Rectal smooth muscle tissue (tissue), 1 donor: ENCODE data around the gene SLX4.

Experiments
- H3K27ac ChIP-seq: one replicate; pipeline ENCODE4 v1.7.0; 2013; ENCODE audit warnings: low read depth, low read length, inconsistent platforms
- H3K27me3 ChIP-seq: one replicate; pipeline ENCODE4 v1.7.0; 2013; ENCODE audit warnings: low read length; ENCODE audit not compliant: control insufficient read depth, insufficient read depth
- H3K36me3 ChIP-seq: one replicate; pipeline ENCODE4 v1.7.0; 2013; ENCODE audit warnings: low read length; ENCODE audit not compliant: control insufficient read depth, insufficient read depth
- H3K4me1 ChIP-seq: one replicate; pipeline ENCODE4 v1.7.0; 2013; ENCODE audit warnings: low read length; ENCODE audit not compliant: control insufficient read depth, insufficient read depth
- H3K4me3 ChIP-seq: one replicate; pipeline ENCODE4 v1.7.0; 2013; ENCODE audit warnings: low read length
- H3K9ac ChIP-seq: one replicate; pipeline ENCODE4 v1.7.0; 2013; ENCODE audit warnings: low read length

The SLX4 gene

GRCh38 chr16:3566990-3567389 is 44.4 kb downstream of the SLX4 start:
- Histone ChIP-seq H3K27me3 (no peaks in the 10 kb centered on the region), H3K4me1 (no peaks in the 10 kb centered on the region), H3K36me3 (no peaks in the 10 kb centered on the region), H3K27ac (no peak overlapping the region), H3K9ac (no peak overlapping the region), H3K4me3 (no peak overlapping the region)

GRCh38 chr16:3564889-3565141 is 46.6 kb downstream of the SLX4 start:
- H3K4me1 ChIP-seq: no peaks in the 10 kb centered on the region
- H3K9ac ChIP-seq: no peak overlapping the region
- H3K4me3 ChIP-seq: no peak overlapping the region
- no peak overlapping the region for H3K27ac ChIP-seq
- H3K27me3 ChIP-seq: no peaks in the 10 kb centered on the region
- no peaks in the 10 kb centered on the region for H3K36me3 ChIP-seq

DNA sequence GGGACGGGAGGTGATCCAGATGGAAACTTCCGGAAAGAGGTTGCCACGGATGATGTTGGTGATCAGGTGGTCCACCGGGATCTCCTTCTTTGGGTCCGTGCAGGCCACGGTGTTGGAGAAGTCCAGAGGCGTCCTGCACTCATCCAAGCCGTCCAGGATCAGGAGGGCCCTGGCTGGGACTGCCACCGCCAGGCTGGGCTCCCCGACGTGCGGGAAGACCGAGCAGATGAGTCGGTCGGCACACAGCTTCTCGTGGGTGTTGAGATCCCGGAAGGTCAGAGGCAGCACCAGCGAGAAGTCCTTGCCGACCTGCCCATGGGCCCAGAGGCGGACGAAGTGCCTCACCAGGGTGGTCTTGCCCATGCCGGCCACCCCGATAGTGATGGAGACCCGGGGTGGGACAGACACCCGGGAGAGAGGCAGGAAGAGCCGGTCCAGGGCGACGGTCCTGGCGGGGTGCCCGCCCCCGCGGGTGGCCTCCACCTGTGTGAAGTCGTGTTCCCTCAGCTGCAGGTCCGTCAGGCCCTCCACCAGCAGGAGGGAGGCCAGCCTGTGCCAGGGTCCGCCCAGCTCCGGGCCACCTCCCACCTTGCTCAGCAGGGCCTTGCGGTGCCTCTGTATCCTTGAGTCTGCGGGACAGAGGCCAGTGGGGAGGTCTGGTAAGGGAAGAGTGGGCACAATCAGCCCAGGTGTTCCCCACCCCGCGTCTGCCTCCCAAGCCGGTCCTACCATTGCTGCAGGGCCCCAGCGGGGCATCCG is 47.1 kb downstream of the SLX4 start:
- no peak overlapping the region for H3K27ac ChIP-seq
- no peak overlapping the region for H3K9ac ChIP-seq
- H3K27me3 ChIP-seq: no peaks in the 10 kb centered on the region
- no peaks in the 10 kb centered on the region for H3K4me1 ChIP-seq
- no peaks in the 10 kb centered on the region for H3K36me3 ChIP-seq
- H3K4me3 ChIP-seq: no peak overlapping the region

DNA sequence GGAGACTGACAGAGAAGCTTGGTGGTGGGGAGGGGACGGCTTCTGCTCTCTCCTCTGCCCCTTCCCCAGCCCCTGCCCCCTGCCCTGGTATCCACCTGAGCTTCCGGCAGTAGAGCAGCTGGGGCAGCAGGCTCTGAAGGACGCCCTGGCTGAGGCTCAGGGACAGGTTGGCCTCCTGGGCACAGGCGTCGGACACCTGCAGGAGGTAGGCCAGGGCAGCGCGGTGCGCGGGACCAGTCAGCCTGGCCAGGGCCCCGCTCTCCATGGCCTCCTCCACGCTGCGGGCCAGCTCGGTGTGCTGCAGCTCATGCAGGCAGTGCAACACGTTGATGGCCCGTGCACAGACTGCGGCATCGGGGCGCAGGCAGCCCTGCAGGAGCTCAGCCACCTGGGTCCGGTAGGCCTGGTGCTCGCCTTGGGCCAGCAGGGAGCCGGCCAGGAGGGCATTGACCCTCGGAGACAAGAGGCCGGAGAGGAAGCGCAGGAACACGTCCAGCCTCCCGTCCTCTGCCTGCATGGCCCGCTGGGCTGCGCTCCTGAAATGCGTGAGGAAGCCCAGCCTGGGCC is 48.4 kb downstream of the SLX4 start:
- Histone ChIP-seq H3K4me1 (no peaks in the 10 kb centered on the region), H3K9ac (no peak overlapping the region), H3K27ac (no peak overlapping the region), H3K36me3 (no peaks in the 10 kb centered on the region), H3K27me3 (no peaks in the 10 kb centered on the region), H3K4me3 (no peak overlapping the region)

DNA sequence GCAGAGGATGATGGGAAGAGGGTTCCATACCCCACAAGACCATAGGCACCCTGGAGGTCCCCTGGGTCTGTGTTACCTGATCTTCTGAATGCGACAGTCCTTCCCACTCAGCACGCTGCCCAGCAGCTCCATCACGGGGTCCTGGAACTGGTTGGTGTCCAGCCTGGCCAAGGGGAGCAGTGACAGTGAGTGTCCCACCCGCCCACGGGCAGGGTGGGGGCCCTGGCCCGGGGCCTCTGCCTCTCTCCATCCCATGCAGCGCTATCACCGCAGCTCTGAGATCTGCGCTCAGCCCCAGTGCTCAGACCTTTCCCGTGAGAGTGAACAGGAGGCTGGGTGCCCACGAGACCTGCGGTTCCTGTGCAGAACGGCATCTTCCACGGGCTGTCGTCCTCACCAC is 49.8 kb downstream of the SLX4 start:
- no peak overlapping the region for H3K27ac ChIP-seq
- no peaks in the 10 kb centered on the region for H3K4me1 ChIP-seq
- H3K27me3 ChIP-seq: no peaks in the 10 kb centered on the region
- H3K36me3 ChIP-seq: no peaks in the 10 kb centered on the region
- H3K4me3 ChIP-seq: no peak overlapping the region
- no peak overlapping the region for H3K9ac ChIP-seq

GRCh38 chr16:3554351-3554928 is 57.0 kb downstream of the SLX4 start:
- Histone ChIP-seq H3K27me3 (no peaks in the 10 kb centered on the region), H3K9ac (no peak overlapping the region), H3K36me3 (no peaks in the 10 kb centered on the region), H3K4me1 (no peaks in the 10 kb centered on the region), H3K27ac (no peak overlapping the region), H3K4me3 (no peak overlapping the region)

- H3K4me3 ChIP-seq: no peak overlapping the region
- no peaks in the 10 kb centered on the region for H3K36me3 ChIP-seq
- H3K27me3 ChIP-seq: no peaks in the 10 kb centered on the region
- no peaks in the 10 kb centered on the region for H3K4me1 ChIP-seq
- H3K9ac ChIP-seq: no peak overlapping the region
- H3K27ac ChIP-seq: no peak overlapping the region
Observed at GRCh38 chr16:3553138-3553923, 58.1 kb downstream of the SLX4 start.

DNA sequence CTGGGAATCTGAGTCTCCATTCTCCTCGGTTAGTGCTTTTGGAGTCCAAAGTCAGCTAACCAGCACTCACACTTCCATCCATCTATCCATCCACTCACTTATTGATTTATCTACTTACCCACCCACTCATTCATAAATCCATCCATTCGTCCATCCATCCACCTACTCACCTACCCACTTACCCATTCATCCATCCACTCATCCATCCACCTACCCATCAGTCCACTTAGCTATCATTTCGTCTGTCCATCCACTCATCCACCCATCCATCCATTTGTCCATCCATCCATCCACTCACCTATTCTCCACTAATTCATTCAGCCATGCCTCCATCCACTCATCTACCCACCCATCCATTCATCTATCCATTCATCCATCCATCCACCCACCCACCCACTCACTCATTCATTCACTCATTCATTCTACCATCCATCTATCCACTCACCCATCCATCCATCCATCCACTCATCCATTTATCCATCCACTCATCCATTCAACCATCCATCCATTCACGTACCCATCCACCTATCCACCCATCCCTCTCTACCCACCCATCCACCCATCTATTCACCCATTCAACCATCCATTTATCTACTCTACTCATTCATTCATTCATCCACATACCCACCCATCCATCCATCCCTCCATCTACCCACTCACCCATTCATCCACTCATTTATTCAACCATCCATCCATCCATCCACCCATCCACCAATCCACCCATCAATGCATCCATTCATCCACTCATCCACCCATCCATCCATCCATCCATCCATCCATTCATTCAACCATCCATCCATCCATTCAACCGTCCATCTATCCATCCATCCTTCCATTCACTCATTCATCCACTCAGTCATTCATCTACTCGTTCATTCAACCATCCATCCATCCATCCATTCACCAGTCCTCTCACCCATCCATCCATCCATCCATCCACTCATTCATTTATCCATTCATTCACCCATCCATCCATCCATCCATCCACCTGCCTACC is 60.3 kb downstream of the SLX4 start:
- no peak overlapping the region for H3K9ac ChIP-seq
- H3K27ac ChIP-seq: no peak overlapping the region
- no peaks in the 10 kb centered on the region for H3K36me3 ChIP-seq
- no peaks in the 10 kb centered on the region for H3K4me1 ChIP-seq
- no peaks in the 10 kb centered on the region for H3K27me3 ChIP-seq
- no peak overlapping the region for H3K4me3 ChIP-seq

DNA sequence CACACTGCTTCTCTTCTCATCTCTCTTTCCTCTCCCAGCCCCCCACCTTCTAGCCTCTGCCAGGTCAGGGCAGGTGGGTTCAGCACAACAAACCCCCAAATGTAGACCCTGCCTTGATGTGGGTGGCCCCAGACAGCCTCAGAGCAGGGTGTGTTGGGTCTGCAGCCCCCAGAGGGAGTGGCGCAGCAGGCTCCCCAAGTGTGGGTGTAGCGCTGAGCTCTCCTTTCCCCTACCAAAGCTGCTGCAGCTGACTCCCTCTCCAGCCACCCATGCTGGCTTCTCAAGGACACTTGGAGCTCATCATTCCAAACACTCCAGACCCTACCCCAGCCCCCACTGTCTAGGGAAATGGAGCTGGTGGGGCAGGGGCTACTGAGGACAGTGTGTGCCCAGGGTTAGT is 61.5 kb downstream of the SLX4 start:
- H3K4me3 ChIP-seq: no peak overlapping the region
- H3K9ac ChIP-seq: no peak overlapping the region
- H3K4me1 ChIP-seq: no peaks in the 10 kb centered on the region
- no peak overlapping the region for H3K27ac ChIP-seq
- no peaks in the 10 kb centered on the region for H3K36me3 ChIP-seq
- no peaks in the 10 kb centered on the region for H3K27me3 ChIP-seq

GRCh38 chr16:3548859-3549258 is 62.5 kb downstream of the SLX4 start:
- no peaks in the 10 kb centered on the region for H3K27me3 ChIP-seq
- no peak overlapping the region for H3K4me3 ChIP-seq
- H3K36me3 ChIP-seq: no peaks in the 10 kb centered on the region
- H3K9ac ChIP-seq: no peak overlapping the region
- H3K27ac ChIP-seq: no peak overlapping the region
- H3K4me1 ChIP-seq: no peaks in the 10 kb centered on the region

GRCh38 chr16:3548445-3548844 is 63.0 kb downstream of the SLX4 start:
- Histone ChIP-seq H3K4me1 (no peaks in the 10 kb centered on the region), H3K4me3 (no peak overlapping the region), H3K27ac (no peak overlapping the region), H3K9ac (no peak overlapping the region), H3K36me3 (no peaks in the 10 kb centered on the region), H3K27me3 (no peaks in the 10 kb centered on the region)
